HK-2 (cell line): ENCODE measurements around the gene SLC22A17.

ENCODE experiments used
- DNase-seq: peaks from one replicate; pipeline ENCODE4 v3.0.0-alpha.2; 2018; ENCODE audit not compliant: unreplicated experiment

Gene SLC22A17

DNA sequence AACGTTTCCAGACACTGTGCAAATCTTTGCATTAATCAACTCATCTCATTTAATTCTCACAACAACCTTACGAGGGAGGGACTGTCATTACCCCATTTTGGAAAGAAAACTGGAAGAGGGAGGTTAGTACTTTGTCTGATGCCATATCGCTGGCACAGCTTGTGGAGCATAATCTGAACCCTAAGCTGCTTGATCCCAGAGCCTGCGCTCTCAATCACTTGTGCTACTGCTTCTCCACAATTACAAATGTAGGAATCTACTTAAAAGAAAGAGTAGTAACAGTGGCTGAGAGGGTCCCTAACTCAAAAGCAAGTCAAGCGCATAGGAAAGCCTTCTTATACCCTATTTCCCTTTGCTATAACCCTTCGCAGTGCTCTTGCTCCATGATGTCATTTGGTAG lies 9.1 kb upstream of the SLC22A17 start:
- DNase-seq: no peak

GRCh38 chr14:23361320-23361719 lies 8.6 kb upstream of the SLC22A17 start:
- DNase-seq: no peak

DNA sequence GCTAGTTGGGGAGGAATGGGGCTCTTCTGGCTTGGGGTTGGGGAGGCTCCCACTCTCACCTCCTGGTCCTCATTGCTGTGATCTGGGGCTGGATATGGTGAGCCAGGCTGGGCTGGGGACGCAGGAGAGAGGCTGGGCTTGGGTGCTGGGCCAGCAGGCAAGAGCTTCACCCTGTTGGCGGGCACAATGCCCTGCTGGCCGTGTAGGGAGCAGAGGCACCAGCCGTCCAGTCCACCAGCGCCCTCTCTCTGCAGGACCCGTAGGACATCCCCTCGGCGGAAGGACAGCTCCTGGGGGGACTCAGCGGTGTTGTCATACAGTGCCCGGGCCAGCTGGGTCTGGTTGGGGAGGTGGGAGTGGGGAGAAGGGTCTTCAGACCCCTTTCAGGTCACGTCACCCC lies 7.8 kb upstream of the SLC22A17 start:
- no peak for DNase-seq

- no peak for DNase-seq
These were observed 7.2 kb upstream of the SLC22A17 start for GRCh38 chr14:23359722-23360447.

DNA sequence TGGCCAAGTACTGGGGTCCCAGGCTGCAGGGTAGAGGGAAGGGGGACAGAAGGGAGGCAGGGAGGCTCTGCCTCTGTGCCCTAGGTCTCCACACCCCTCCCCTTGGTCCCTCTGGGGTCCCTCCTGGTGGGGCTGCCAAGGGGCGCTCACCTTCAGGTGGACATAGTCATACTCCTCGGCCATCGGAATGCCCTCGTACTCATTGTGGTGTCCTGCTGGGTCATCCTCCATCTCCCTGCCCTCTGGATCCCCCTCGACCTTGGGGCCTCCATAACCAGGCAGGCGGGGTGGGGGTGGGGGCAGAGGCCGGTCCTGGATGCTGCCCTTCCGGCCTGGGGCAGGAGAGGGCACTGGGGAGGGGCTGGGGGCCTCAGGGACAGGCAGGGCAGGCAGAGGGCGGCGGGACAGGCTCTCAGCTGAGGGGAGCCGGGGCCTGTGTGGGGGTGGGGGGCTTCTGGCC lies 6.5 kb upstream of the SLC22A17 start:
- DNase-seq: no peak

DNA sequence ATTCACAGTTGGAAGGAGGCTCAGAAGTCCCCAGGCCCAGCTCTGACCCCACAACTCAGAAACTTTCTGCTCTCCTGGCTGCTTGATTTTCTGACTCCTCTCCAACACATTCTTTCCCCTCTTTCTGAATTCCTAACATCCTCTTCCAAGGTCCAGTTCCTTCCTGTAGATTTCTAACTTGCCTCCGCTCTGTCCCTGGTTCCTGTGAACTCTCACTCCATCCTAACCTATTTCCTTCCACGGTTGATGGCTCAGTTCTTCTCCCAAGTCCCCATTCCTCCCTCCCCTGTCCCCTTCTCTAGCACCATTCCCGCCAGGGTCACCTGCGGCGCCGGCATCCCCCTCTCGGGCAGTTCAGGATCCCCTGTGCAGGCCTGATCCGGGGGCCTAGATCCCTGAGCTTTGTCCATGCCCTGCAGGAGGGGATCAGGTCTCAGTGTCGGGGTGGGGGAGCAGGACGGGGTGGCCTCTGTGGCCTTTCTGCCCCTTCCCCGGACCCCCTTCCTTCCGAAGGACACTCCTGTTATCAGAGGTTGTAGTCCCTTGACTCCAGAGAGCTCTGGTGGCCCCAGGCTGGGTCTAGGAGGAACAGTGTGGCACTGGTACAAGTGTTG lies 6.0 kb upstream of the SLC22A17 start:
- no peak for DNase-seq

DNA sequence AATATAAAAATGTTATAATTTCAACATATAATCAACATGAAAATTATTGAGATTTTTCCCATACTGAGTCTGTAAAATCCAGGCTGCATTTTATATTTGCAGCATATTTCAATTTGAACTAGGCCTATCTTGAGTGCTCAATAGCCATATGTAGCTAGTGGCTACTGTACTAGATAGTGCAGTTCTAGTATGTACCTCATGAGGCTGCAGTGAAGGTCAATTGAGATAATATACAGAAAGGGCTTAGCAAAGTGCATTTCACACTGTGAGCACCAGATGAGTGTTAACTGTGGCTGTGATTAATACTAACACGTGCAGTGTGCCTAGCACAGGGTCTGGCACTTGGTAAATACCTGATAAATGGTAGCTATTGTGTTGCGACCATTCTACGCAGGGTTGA lies 5.4 kb upstream of the SLC22A17 start:
- no peak for DNase-seq

- no peak for DNase-seq
These were observed 4.6 kb upstream of the SLC22A17 start for GRCh38 chr14:23357261-23357660.

- DNase-seq: no peak
These were observed 4.0 kb upstream of the SLC22A17 start for GRCh38 chr14:23356662-23357061.

DNA sequence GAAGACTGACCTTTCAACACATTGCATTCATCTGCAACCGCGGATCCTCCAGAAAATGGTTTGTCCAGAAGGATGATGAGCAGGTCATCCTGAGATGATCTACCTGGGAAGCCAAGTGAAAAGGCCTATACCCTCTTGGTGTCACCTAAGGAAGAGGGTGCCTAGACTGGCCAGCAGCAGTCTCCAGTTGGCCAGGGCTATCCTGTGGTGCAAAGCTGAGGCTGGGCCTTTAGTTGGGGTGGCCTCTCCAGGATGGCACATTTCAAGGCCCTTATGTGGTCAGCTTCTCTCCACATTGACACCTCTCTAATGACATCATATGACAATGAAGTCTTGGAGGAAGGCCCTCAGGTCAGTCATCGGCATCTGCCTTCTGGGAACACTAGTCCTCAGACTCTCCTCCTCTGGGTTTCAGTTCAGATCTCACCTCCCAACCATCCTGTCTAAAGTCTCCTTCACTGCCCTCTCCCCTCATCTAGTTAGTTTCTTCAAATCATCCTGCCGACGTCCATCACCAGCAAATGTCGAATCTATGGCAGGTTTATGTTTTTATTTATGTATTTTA lies 3.3 kb upstream of the SLC22A17 start:
- no peak for DNase-seq

- no peak for DNase-seq
These were observed 2.3 kb upstream of the SLC22A17 start for GRCh38 chr14:23354990-23355389.

DNA sequence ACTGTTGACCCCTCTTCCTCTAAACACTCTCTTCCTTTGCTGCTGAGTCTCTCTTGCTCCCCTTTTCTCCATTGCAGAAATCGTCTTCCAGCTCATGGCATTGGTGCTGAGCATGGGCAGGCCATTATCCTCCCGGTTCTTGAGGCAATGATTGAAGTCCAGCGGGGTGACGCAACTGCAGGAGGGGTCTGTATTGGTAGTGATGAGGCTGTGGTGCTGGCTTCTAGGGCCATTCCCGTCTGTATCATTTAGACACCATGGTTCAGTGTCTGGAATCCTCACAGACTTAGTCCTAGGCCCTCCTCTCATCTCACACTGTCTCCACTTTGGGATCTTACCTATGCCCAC lies 720 bp upstream of the SLC22A17 start:
- no peak for DNase-seq

DNA sequence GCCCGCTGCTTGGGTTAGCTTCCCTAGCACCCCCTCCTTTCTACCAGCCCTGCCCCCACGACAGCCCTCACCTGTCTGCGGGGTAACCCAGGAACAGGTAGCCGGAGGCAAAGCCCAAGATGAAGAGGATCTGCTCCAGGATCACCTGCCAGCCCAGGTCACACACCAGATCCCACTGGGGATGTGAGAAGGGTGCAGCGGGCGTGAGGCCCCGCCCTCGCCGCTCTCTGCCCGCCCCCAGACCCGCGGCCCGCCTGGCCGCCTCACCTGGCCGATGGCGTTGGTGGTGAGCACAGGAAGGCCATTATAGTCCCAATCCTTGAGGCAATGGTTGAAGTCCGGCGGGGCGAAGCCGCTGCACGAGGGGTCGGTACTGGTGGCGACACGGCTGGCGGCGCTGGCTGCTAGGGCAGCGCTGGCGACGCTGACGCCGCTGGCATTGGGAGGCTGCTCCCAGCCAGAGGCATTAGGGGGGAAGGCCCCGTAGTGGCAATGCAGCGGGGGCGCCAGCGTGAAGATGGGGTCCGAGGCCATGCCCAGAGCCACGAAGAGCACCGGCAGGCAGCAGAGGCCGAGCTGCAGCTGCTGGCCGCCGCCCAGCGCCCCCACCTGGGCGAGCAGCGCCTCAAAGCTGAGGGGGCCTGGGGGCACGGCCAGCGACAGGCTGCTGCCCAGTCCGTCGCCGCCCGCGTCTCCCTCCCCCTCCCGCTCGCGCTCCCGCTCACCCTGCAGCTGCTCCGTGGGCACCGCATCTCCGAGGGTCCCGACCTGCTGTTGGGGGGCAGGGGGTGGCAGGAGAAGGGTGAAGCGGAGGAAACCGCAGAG lies 794 bp downstream of the SLC22A17 start:
- no peak for DNase-seq

GRCh38 chr14:23349156-23349845 lies 3.4 kb downstream of the SLC22A17 start:
- no peak for DNase-seq

- no peak for DNase-seq
These were observed 4.4 kb downstream of the SLC22A17 start for GRCh38 chr14:23348297-23348655.

DNA sequence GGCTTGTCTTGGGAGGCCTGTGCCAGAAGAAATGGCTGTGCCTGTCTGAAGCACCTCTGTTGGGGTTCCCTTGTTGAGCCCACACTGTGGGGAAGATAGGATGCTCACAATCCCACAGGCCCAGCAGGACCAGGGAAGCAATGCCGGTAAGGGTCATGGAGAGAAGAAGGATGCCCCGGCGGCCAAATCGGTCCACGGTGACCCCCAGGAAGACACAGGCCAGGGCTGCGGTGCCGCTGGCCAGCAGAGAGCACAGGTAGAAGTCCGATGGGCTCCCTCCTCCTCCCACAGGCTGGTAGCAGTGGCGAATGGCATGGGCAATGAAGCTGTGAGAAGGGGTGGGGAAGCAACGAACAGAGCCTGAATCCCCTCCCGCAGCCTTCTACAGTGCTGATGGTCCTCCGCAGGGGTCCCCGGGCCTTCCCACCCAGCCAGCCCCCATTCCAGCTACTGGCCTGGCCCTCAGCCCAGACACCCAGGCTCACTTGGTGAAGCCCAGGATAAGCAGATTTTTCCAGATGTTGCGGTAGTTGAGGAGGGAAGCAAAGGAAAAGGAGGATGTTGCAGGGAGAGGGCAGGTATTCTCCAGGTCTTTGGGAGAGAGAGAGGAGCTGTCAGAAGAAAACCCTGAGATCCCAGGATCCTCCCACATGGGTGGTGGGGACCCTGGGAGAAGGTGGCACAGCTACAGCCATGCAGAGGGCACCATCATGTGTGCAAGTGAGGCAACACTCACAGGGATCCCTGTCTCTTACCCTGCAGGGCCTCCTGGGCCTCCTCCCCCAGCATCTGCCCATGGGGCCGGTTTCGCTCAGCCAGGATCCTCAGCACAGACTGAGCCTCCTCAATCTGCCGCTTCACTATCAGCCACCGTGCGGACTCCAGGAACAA lies 5.0 kb downstream of the SLC22A17 start:
- DNase-seq: no peak

GRCh38 chr14:23346693-23347405 lies 5.8 kb downstream of the SLC22A17 start:
- DNase-seq: no peak

- no peak for DNase-seq
These were observed 6.5 kb downstream of the SLC22A17 start for GRCh38 chr14:23345987-23346692.

GRCh38 chr14:23344481-23344880 lies 8.2 kb downstream of the SLC22A17 start:
- no peak for DNase-seq
